H1 (cell line): ENCODE measurements around the gene AKAP9. TPM values are rescaled to one million over a fixed set of nuclear protein-coding genes. Genes with fewer than 3 reads are reported as not detected.

ENCODE experiments used
- CTCF ChIA-PET: fragments of 300-600 bp; sonication (Branson Sonifier 250); formaldehyde crosslinking; loops from one replicate; lab custom pipeline; 2021; ENCODE audit not compliant: partially characterized antibody; lab: Charles Lee
- POLR2A ChIA-PET: fragments of 300-600 bp; sonication (Branson Sonifier 250); formaldehyde crosslinking; loops from one replicate; lab custom pipeline; 2021; ENCODE audit warnings: inconsistent platforms; ENCODE audit not compliant: partially characterized antibody; lab: Charles Lee
- DNase-seq, 2 experiments: peaks; one replicate each; pipeline versions ENCODE4 v3.0.0 to v3.0.0-alpha.2; 2010 to 2022; ENCODE audit warnings: low spot score in 2 of 2, low read depth in 1 of 2, mixed read lengths in 1 of 2
- FAIRE-seq: peaks from 2 replicates; lab custom pipeline; 2011; peaks lifted over from hg19 to GRCh38; lab: Jason Lieb, UNC
- H2AFZ ChIP-seq: 2 replicates; pipeline ENCODE4 v1.8.1; 2012; ENCODE audit warnings: low read length, inconsistent platforms
- H2AK5ac ChIP-seq: 2 replicates; pipeline ENCODE4 v1.6.1; 2013; ENCODE audit warnings: low read depth, low read length
- H2BK120ac ChIP-seq: replicated peaks from 2 replicates; pipeline ENCODE3; 2013; ENCODE audit warnings: low read depth, low read length, inconsistent platforms
- H2BK12ac ChIP-seq: 2 replicates; pipeline ENCODE4 v1.6.1; 2013; ENCODE audit warnings: low read depth, low read length
- H2BK15ac ChIP-seq: 2 replicates; pipeline ENCODE4 v1.6.1; 2013; ENCODE audit warnings: low read length
- H2BK20ac ChIP-seq: 2 replicates; pipeline ENCODE4 v1.6.1; 2013; ENCODE audit warnings: low read length
- H2BK5ac ChIP-seq: 2 replicates; pipeline ENCODE4 v1.6.1; 2013; ENCODE audit warnings: low read depth, low read length
- H3K14ac ChIP-seq: 2 replicates; pipeline ENCODE4 v1.6.1; 2013; ENCODE audit warnings: inconsistent platforms; ENCODE audit not compliant: insufficient read length
- H3K18ac ChIP-seq: 2 replicates; pipeline ENCODE4 v1.6.1; 2013; ENCODE audit warnings: low read length; ENCODE audit errors: extremely low read depth
- H3K23ac ChIP-seq: 2 replicates; pipeline ENCODE4 v1.6.1; 2013; ENCODE audit warnings: inconsistent platforms; ENCODE audit not compliant: insufficient read length
- H3K23me2 ChIP-seq: 2 replicates; pipeline ENCODE4 v1.6.1; 2013; ENCODE audit warnings: low read depth, low read length
- H3K27ac ChIP-seq: 2 replicates; pipeline ENCODE4 v1.6.1; 2011; ENCODE audit warnings: low read depth, low read length, inconsistent platforms
- H3K27me3 ChIP-seq, 4 experiments: replicated peaks in 1 of 4; 1 replicate in 1 of 4; 2 replicates in 3 of 4; pipeline versions ENCODE4 v1.6.1 to v1.8.1; 2011 to 2013; ENCODE audit warnings: low read length in 3 of 4, mild to moderate bottlenecking in 3 of 4, inconsistent platforms in 2 of 4, mixed read lengths in 2 of 4, moderate library complexity in 1 of 4; ENCODE audit not compliant: control insufficient read depth in 3 of 4, insufficient read depth in 3 of 4; ENCODE audit errors: extremely low read depth in 1 of 4
- H3K36me3 ChIP-seq, 4 experiments: 2 replicates each; pipeline versions ENCODE4 v1.6.1 to v1.8.1; 2011 to 2013; ENCODE audit warnings: mild to moderate bottlenecking in 4 of 4, low read length in 3 of 4, moderate library complexity in 2 of 4, control low read depth in 1 of 4, inconsistent platforms in 1 of 4; ENCODE audit not compliant: insufficient read depth in 4 of 4, control insufficient read depth in 2 of 4
- H3K4ac ChIP-seq: replicated peaks from 2 replicates; pipeline ENCODE3; 2013; ENCODE audit warnings: low read length, low read depth, mixed read lengths, inconsistent platforms; ENCODE audit not compliant: insufficient read length
- H3K4me1 ChIP-seq, 4 experiments: replicated peaks in 1 of 4; 1 replicate in 1 of 4; 2 replicates in 3 of 4; pipeline versions ENCODE4 v1.6.1 to v1.8.1; 2011 to 2013; ENCODE audit warnings: low read length in 3 of 4, inconsistent platforms in 2 of 4, mixed read lengths in 1 of 4; ENCODE audit not compliant: insufficient read depth in 4 of 4, control insufficient read depth in 3 of 4
- H3K4me2 ChIP-seq, 2 experiments: 2 replicates each; pipeline versions ENCODE4 v1.6.1 to v1.8.1; 2011 to 2013; ENCODE audit warnings: low read depth in 2 of 2, low read length in 2 of 2, control low read depth in 1 of 2, inconsistent platforms in 1 of 2, mild to moderate bottlenecking in 1 of 2; ENCODE audit not compliant: insufficient read depth in 1 of 2
- H3K4me3 ChIP-seq, 4 experiments: fragments of 200-600, 300-600 bp in 1 of 4; sonication (generic), shearing (Covaris generic), sonication (Bioruptor Twin) in 1 of 4; 2 replicates each; pipeline versions ENCODE4 v1.5.1 to v1.8.1; 2011 to 2016; ENCODE audit warnings: low read length in 4 of 4, low read depth in 3 of 4, control low read depth in 2 of 4, inconsistent platforms in 2 of 4, mild to moderate bottlenecking in 2 of 4, mixed read lengths in 1 of 4, moderate library complexity in 1 of 4; ENCODE audit not compliant: insufficient read depth in 2 of 4; ENCODE audit errors: extremely low read depth in 1 of 4
- H3K56ac ChIP-seq: replicated peaks from 2 replicates; pipeline ENCODE3; 2013; ENCODE audit warnings: low read depth, mild to moderate bottlenecking, mixed read lengths, low read length, inconsistent platforms; ENCODE audit not compliant: insufficient read length
- H3K79me1 ChIP-seq: 2 replicates; pipeline ENCODE4 v1.6.1; 2013; ENCODE audit warnings: low read depth, low read length, control low read depth
- H3K79me2 ChIP-seq, 2 experiments: 2 replicates each; pipeline versions ENCODE4 v1.6.1 to v1.8.1; 2012 to 2013; ENCODE audit warnings: low read length in 2 of 2, mild to moderate bottlenecking in 2 of 2, inconsistent platforms in 1 of 2; ENCODE audit not compliant: insufficient read depth in 2 of 2, control insufficient read depth in 1 of 2
- H3K9ac ChIP-seq, 4 experiments: replicated peaks in 1 of 4; 1 replicate in 1 of 4; 2 replicates in 3 of 4; pipeline versions ENCODE4 v1.6.1 to v1.8.1; 2011 to 2013; ENCODE audit warnings: low read depth in 3 of 4, low read length in 3 of 4, control low read depth in 2 of 4, mild to moderate bottlenecking in 2 of 4, moderate library complexity in 2 of 4, inconsistent platforms in 1 of 4; ENCODE audit errors: extremely low read depth in 1 of 4
- H3K9me3 ChIP-seq, 2 experiments: 2 replicates each; pipeline versions ENCODE4 v1.6.1 to v1.8.1; 2012 to 2013; ENCODE audit warnings: mild to moderate bottlenecking in 2 of 2, moderate library complexity in 2 of 2, control low read depth in 1 of 2, inconsistent platforms in 1 of 2, low read depth in 1 of 2, low read length in 1 of 2, mixed read lengths in 1 of 2; ENCODE audit not compliant: insufficient read depth in 2 of 2
- H4K20me1 ChIP-seq, 2 experiments: replicated peaks in 1 of 2; 2 replicates each; pipeline versions ENCODE3 to v1.8.1; 2011 to 2013; ENCODE audit warnings: inconsistent platforms in 2 of 2, low read length in 2 of 2, mild to moderate bottlenecking in 1 of 2; ENCODE audit not compliant: insufficient read depth in 2 of 2, control insufficient read depth in 1 of 2
- H4K5ac ChIP-seq: 2 replicates; pipeline ENCODE4 v1.6.1; 2013; ENCODE audit warnings: low read length, low read depth, mixed read lengths, inconsistent platforms; ENCODE audit not compliant: insufficient read length
- H4K8ac ChIP-seq: 2 replicates; pipeline ENCODE4 v1.8.0; 2013; ENCODE audit warnings: mild to moderate bottlenecking, moderate library complexity, low read length, inconsistent platforms; ENCODE audit not compliant: insufficient read depth; ENCODE audit errors: extremely low read depth
- H4K91ac ChIP-seq: replicated peaks from 2 replicates; pipeline ENCODE3; 2013; ENCODE audit warnings: low read length, mixed read lengths, inconsistent platforms; ENCODE audit not compliant: insufficient read length
- BCL11A ChIP-seq, 2 experiments: IDR thresholded peaks; one replicate each; pipeline ENCODE4 v1.6.1; 2011; ENCODE audit warnings: low read depth in 2 of 2, low read length in 2 of 2, mild to moderate bottlenecking in 2 of 2
- BRCA1 ChIP-seq: IDR thresholded peaks from 2 replicates; pipeline ENCODE4 v1.6.1; 2012; ENCODE audit warnings: low read depth, low read length, improper control_type of control experiment
- CTBP2 ChIP-seq: IDR thresholded peaks from 2 replicates; pipeline ENCODE4 v1.7.0; 2011; ENCODE audit warnings: borderline replicate concordance, mild to moderate bottlenecking, moderate library complexity, mixed read lengths, low read length; ENCODE audit not compliant: insufficient read depth, insufficient read length
- RFX5 ChIP-seq: IDR thresholded peaks from 2 replicates; pipeline ENCODE4 v1.6.1; 2011; ENCODE audit warnings: low read depth, low read length, improper control_type of control experiment, borderline replicate concordance
- WGBS, 2 experiments: shearing (Covaris generic) in 1 of 2; methylation state at CpG; one replicate each; pipeline versions ENCODE4 v1.1.6 to v1.1.7; 2013 to 2015; ENCODE audit warnings: low lambda C conversion rate in 2 of 2, mixed read lengths in 2 of 2, inconsistent platforms in 1 of 2, low coverage in 1 of 2, missing lambda C conversion rate in 1 of 2; ENCODE audit not compliant: insufficient replicate concordance in 2 of 2, insufficient coverage in 1 of 2, insufficient read length in 1 of 2; ENCODE audit errors: extremely low coverage in 1 of 2, missing lambda C conversion rate in 1 of 2; 5-methylcytosine and 5-hydroxymethylcytosine counted together
- polyA plus RNA-seq, 7 experiments: library from polyadenylated mRNA; depleted of rRNA in 3 of 7; stranded (reverse) in 5 of 7; unstranded in 2 of 7; fragments of >200 nt in 5 of 7; fragments of 200-250 nt in 2 of 7; gene quantifications; 1 replicate in 5 of 7; 2 replicates in 1 of 7; 4 replicates in 1 of 7; pipeline versions ENCODE4 v1.2.1 to v1.2.3, GENCODE V29; 2011 to 2013; ENCODE audit warnings: missing spikeins in 2 of 7, mixed read lengths in 2 of 7
- total RNA-seq: library from RNA; stranded (reverse); fragmentation: NEBNext Ultra II Directional; extraction: Animal tissue kit (Norgen Biotek cat#: 25700); gene quantifications from 2 replicates; pipeline ENCODE4 v1.2.1, GENCODE V29; 2021

AKAP9 gene
- total and polyA plus RNA-seq, 2 of the 8 experiments (the other 6 are each of a cell fraction or from before 2014, with no cell fraction given), result 6.2 to 26.3 TPM

DNA sequence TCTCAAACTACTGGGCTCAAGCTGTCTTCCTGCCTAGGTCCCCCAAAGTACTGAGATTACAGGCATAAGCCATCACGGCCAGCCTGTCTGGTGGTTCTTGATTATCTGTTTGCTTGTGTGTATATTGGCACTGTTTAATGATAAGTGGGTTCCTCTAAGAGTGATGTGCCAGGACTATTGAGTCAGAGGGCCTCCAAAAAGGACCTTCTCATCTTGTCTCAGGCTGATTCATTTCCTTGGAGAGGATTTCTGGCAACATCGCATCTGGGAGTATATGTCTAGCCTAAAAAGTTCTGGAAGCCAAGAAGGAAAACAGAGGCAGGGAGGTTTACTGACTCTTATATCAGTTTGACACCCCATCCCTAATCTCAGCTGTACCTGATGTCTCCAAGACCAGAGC is 27.1 kb upstream of the AKAP9 start:
- CTCF ChIA-PET, result interaction anchor here (0.6 to 1.7 kb wide), 3 partner anchors 27 to 129 kb away, joined by 3 to 7 read pairs (median 4); partner anchors contain the start of gene AKAP9
- H3K4me2 ChIP-seq, result no peak overlapping the region

More for the DNA sequence above, 27.1 kb upstream of the AKAP9 start:
- Histone ChIP-seq H3K27ac (no peak overlapping the region), H2BK120ac (no peak overlapping the region), H3K18ac (no peak overlapping the region), H3K4me1 (no peaks in the 10 kb centered on the region), H3K23me2 (no peaks in the 10 kb centered on the region), H3K23ac (no peak overlapping the region), H3K36me3 (no peaks in the 10 kb centered on the region), H2AK5ac (no peak overlapping the region), H3K9me3 (no peaks in the 10 kb centered on the region), H3K9ac (no peak overlapping the region), H2BK20ac (no peak overlapping the region), H3K79me1 (no peaks in the 10 kb centered on the region), H2BK15ac (no peak overlapping the region), H2AFZ (no peak overlapping the region), H2BK5ac (no peak overlapping the region), H3K4ac (no peak overlapping the region), H3K4me3 (no peak overlapping the region), H4K20me1 (no peaks in the 10 kb centered on the region), H3K14ac (no peak overlapping the region), H2BK12ac (no peak overlapping the region), H4K91ac (no peak overlapping the region), H3K27me3 (no peaks in the 10 kb centered on the region), H3K56ac (no peak overlapping the region), H4K8ac (no peak overlapping the region), H3K79me2 (no peaks in the 10 kb centered on the region; a peak in 1 of 4 replicates), H4K5ac (no peak overlapping the region)
- no peak for DNase-seq
- no peak for TF ChIP-seq BRCA1
- TF ChIP-seq CTBP2, result no peak
- TF ChIP-seq RFX5, result no peak
- no peak for TF ChIP-seq BCL11A (IDR thresholded peaks at IDR 0.05; ENCODE audit: low read depth in 2 of 2, low read length in 2 of 2)
- no peak for FAIRE-seq
- POLR2A ChIA-PET, result no interaction called here
- WGBS, 2 experiments, result 94% methylated on average over 2 of the region's 2 CpGs; no CpG with 5 or more reads in 1 of the 2 experiments
